HepG2 (cell line): ENCODE results near the gene GPC6.

Source experiments
- CSRNP1 ChIP-seq: sonication (generic); formaldehyde crosslinking; IDR thresholded peaks from 2 replicates; pipeline ENCODE4 v1.8.1; 2023; ENCODE audit warnings: mild to moderate bottlenecking, missing genetic modification reagents
- REST ChIP-seq, 2 experiments: IDR thresholded peaks; 2 replicates each; pipeline ENCODE4 v1.6.1; 2011 to 2012; ENCODE audit warnings: low read length in 2 of 2, borderline replicate concordance in 1 of 2, low read depth in 1 of 2, mild to moderate bottlenecking in 1 of 2, moderate library complexity in 1 of 2
- TP53 ChIP-seq: sonication (generic); formaldehyde crosslinking; conservative IDR thresholded peaks from 2 replicates; pipeline ENCODE4 v1.4.0; 2020; ENCODE audit warnings: missing genetic modification reagents
- ZBTB1 ChIP-seq: sonication (generic); formaldehyde crosslinking; IDR thresholded peaks from 2 replicates; pipeline ENCODE4 v1.4.0; 2020; ENCODE audit warnings: missing genetic modification reagents, borderline replicate concordance
- TF ChIP-seq, protein P1 (sequence below): sonication (generic); formaldehyde crosslinking; IDR thresholded peaks from 2 replicates; pipeline ENCODE4 v1.5.0; 2020; ENCODE audit warnings: mild to moderate bottlenecking, missing genetic modification reagents, moderate library complexity

GRCh38 chr13:93963266-93964145 lies 736.9 kb downstream of the GPC6 start:
- TF ChIP-seq, protein P1, sequence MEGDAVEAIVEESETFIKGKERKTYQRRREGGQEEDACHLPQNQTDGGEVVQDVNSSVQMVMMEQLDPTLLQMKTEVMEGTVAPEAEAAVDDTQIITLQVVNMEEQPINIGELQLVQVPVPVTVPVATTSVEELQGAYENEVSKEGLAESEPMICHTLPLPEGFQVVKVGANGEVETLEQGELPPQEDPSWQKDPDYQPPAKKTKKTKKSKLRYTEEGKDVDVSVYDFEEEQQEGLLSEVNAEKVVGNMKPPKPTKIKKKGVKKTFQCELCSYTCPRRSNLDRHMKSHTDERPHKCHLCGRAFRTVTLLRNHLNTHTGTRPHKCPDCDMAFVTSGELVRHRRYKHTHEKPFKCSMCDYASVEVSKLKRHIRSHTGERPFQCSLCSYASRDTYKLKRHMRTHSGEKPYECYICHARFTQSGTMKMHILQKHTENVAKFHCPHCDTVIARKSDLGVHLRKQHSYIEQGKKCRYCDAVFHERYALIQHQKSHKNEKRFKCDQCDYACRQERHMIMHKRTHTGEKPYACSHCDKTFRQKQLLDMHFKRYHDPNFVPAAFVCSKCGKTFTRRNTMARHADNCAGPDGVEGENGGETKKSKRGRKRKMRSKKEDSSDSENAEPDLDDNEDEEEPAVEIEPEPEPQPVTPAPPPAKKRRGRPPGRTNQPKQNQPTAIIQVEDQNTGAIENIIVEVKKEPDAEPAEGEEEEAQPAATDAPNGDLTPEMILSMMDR (CRISPR knock-in tag), result no peak
- TF ChIP-seq CSRNP1 (CRISPR knock-in tag) (no peak), TP53 (CRISPR knock-in tag) (no peak), ZBTB1 (CRISPR knock-in tag) (no peak), REST (IDR thresholded peaks at IDR 0.05; ENCODE audit: borderline replicate concordance in 1 of 2, low read depth in 1 of 2, low read length in 2 of 2) (no peak)
